HEK293 (cell line): ENCODE measurements around the gene NPC1.

Experiments used
- AEBP2 ChIP-seq: fragments of 450-650 bp; formaldehyde crosslinking; IDR thresholded peaks from 2 replicates; pipeline ENCODE4 v1.5.1; 2016; ENCODE audit warnings: missing biosample characterization, missing genetic modification characterization, borderline replicate concordance
- BCL11B ChIP-seq: fragments of 450-650 bp; formaldehyde crosslinking; IDR thresholded peaks from 2 replicates; pipeline ENCODE4 v1.5.1; 2016; ENCODE audit warnings: low read depth, missing biosample characterization, missing genetic modification characterization
- CTCF ChIP-seq: fragments of 450-650 bp; formaldehyde crosslinking; IDR thresholded peaks from 2 replicates; pipeline ENCODE4 v1.5.1; 2016; ENCODE audit warnings: missing biosample characterization, missing genetic modification characterization
- HOXD13 ChIP-seq: sonication (generic); formaldehyde crosslinking; IDR thresholded peaks from 2 replicates; pipeline ENCODE4 v1.8.0; 2022; ENCODE audit warnings: missing genetic modification reagents, borderline replicate concordance
- KLF17 ChIP-seq: fragments of 450-650 bp; formaldehyde crosslinking; IDR thresholded peaks from 2 replicates; pipeline ENCODE4 v1.5.1; 2016; ENCODE audit warnings: missing biosample characterization, missing genetic modification characterization
- KLF8 ChIP-seq: fragments of 450-650 bp; formaldehyde crosslinking; IDR thresholded peaks from 2 replicates; pipeline ENCODE4 v1.5.1; 2016; ENCODE audit warnings: missing biosample characterization, missing genetic modification characterization
- PRDM1 ChIP-seq: fragments of 450-650 bp; formaldehyde crosslinking; IDR thresholded peaks from 2 replicates; pipeline ENCODE4; 2016; ENCODE audit warnings: missing biosample characterization, missing genetic modification characterization
- SP7 ChIP-seq: fragments of 450-650 bp; formaldehyde crosslinking; IDR thresholded peaks from 2 replicates; pipeline ENCODE4 v1.5.1; 2016; ENCODE audit warnings: missing biosample characterization, missing genetic modification characterization
- ZFP69B ChIP-seq: fragments of 450-650 bp; formaldehyde crosslinking; IDR thresholded peaks from 2 replicates; pipeline ENCODE4 v1.5.1; 2016; ENCODE audit warnings: missing biosample characterization, missing genetic modification characterization
- ZIC2 ChIP-seq: fragments of 450-650 bp; formaldehyde crosslinking; IDR thresholded peaks from 2 replicates; pipeline ENCODE4 v1.5.1; 2016; ENCODE audit warnings: missing biosample characterization, missing genetic modification characterization
- ZNF112 ChIP-seq: fragments of 450-650 bp; formaldehyde crosslinking; IDR thresholded peaks from 2 replicates; pipeline ENCODE4 v1.5.0; 2017; ENCODE audit warnings: missing biosample characterization, missing genetic modification characterization
- ZNF121 ChIP-seq: fragments of 450-650 bp; formaldehyde crosslinking; IDR thresholded peaks from 2 replicates; pipeline ENCODE4 v1.5.1; 2016; ENCODE audit warnings: missing biosample characterization, missing genetic modification characterization
- ZNF132 ChIP-seq: fragments of 450-650 bp; formaldehyde crosslinking; IDR thresholded peaks from 2 replicates; pipeline ENCODE4 v1.5.1; 2017; ENCODE audit warnings: missing biosample characterization, missing genetic modification characterization, borderline replicate concordance
- ZNF140 ChIP-seq: fragments of 450-650 bp; formaldehyde crosslinking; IDR thresholded peaks from 2 replicates; pipeline ENCODE4 v1.5.1; 2016; ENCODE audit warnings: missing biosample characterization, missing genetic modification characterization
- ZNF157 ChIP-seq: fragments of 450-650 bp; formaldehyde crosslinking; IDR thresholded peaks from 2 replicates; pipeline ENCODE4 v1.5.1; 2016; ENCODE audit warnings: missing biosample characterization, missing genetic modification characterization
- ZNF37A ChIP-seq: fragments of 450-650 bp; IDR thresholded peaks from 2 replicates; pipeline ENCODE4 v1.5.1; 2018; ENCODE audit warnings: missing biosample characterization, missing genetic modification characterization
- ZNF394 ChIP-seq: fragments of 450-650 bp; formaldehyde crosslinking; IDR thresholded peaks from 2 replicates; pipeline ENCODE4 v1.5.1; 2016; ENCODE audit warnings: missing biosample characterization, missing genetic modification characterization, mild to moderate bottlenecking, moderate library complexity, borderline replicate concordance
- ZNF473 ChIP-seq: fragments of 450-650 bp; formaldehyde crosslinking; IDR thresholded peaks from 2 replicates; pipeline ENCODE4 v1.5.1; 2017; ENCODE audit warnings: missing biosample characterization, missing genetic modification characterization
- ZNF488 ChIP-seq: fragments of 450-650 bp; formaldehyde crosslinking; IDR thresholded peaks from 2 replicates; pipeline ENCODE4 v1.5.1; 2016; ENCODE audit warnings: missing biosample characterization, missing genetic modification characterization
- ZNF561 ChIP-seq: fragments of 450-650 bp; IDR thresholded peaks from 2 replicates; pipeline ENCODE4 v1.5.1; 2018; ENCODE audit warnings: missing biosample characterization, missing genetic modification characterization, borderline replicate concordance
- ZNF580 ChIP-seq: fragments of 450-650 bp; formaldehyde crosslinking; IDR thresholded peaks from 2 replicates; pipeline ENCODE4 v1.5.1; 2016; ENCODE audit warnings: missing biosample characterization, missing genetic modification characterization
- ZNF629 ChIP-seq: fragments of 450-650 bp; formaldehyde crosslinking; IDR thresholded peaks from 2 replicates; pipeline ENCODE4 v1.5.1; 2017; ENCODE audit warnings: missing biosample characterization, missing genetic modification characterization
- ZNF645 ChIP-seq: fragments of 450-650 bp; formaldehyde crosslinking; IDR thresholded peaks from 2 replicates; pipeline ENCODE4; 2016; ENCODE audit warnings: missing biosample characterization, missing genetic modification characterization
- ZNF768 ChIP-seq: fragments of 450-650 bp; formaldehyde crosslinking; IDR thresholded peaks from 2 replicates; pipeline ENCODE4 v1.5.1; 2018; ENCODE audit warnings: missing biosample characterization, mild to moderate bottlenecking, missing genetic modification characterization
- ZXDB ChIP-seq: fragments of 450-650 bp; formaldehyde crosslinking; IDR thresholded peaks from 2 replicates; pipeline ENCODE4 v1.5.1; 2016; ENCODE audit warnings: missing biosample characterization, missing genetic modification characterization

The NPC1 gene

GRCh38 chr18:23585007-23585871 lies 1.1 kb downstream of the NPC1 start (continued):
- TF ChIP-seq ZNF561 (0 out of 2 replicates have a peak, but pooled peaks have one; percentile 33), BCL11B (tag by site-specific recombination) (no peak), ZIC2 (tag by site-specific recombination) (peak; percentile 85), ZNF580 (tag by site-specific recombination) (no peak), ZNF768 (tag by site-specific recombination) (no peak), ZNF473 (tag by site-specific recombination) (no peak), CTCF (tag by site-specific recombination) (0 out of 2 replicates have a peak, but pooled peaks have one; percentile 18), SP7 (peak; percentile 65), ZNF157 (no peak), ZNF140 (tag by site-specific recombination) (no peak), ZNF394 (tag by site-specific recombination) (no peak), ZNF645 (tag by site-specific recombination) (no peak), ZNF37A (tag by site-specific recombination) (no peak), ZNF629 (peak; percentile 61), ZNF132 (tag by site-specific recombination) (no peak), ZNF488 (tag by site-specific recombination) (no peak), PRDM1 (tag by site-specific recombination) (peak; percentile 44; the same call in 1 of the 2 replicates), KLF17 (no peak), ZNF121 (tag by site-specific recombination) (peak; percentile 70), ZNF112 (tag by site-specific recombination) (no peak), ZFP69B (tag by site-specific recombination) (no peak), AEBP2 (tag by site-specific recombination) (no peak), KLF8 (tag by site-specific recombination) (no peak), ZXDB (tag by site-specific recombination) (no peak), HOXD13 (CRISPR knock-in tag) (no peak)
